ENCODE measurements around the gene ABHD12B. TPM values are rescaled to one million over a fixed set of nuclear protein-coding genes. Genes with fewer than 3 reads are reported as not detected.
"Not testable (repeated sequence)": the region's sequence is repeated elsewhere in the genome, so short reads cannot be mapped to it uniquely, and the experiment has no call there.

The ABHD12B gene
- total RNA-seq, 1 donor from 2014 or later, result not detected

DNA sequence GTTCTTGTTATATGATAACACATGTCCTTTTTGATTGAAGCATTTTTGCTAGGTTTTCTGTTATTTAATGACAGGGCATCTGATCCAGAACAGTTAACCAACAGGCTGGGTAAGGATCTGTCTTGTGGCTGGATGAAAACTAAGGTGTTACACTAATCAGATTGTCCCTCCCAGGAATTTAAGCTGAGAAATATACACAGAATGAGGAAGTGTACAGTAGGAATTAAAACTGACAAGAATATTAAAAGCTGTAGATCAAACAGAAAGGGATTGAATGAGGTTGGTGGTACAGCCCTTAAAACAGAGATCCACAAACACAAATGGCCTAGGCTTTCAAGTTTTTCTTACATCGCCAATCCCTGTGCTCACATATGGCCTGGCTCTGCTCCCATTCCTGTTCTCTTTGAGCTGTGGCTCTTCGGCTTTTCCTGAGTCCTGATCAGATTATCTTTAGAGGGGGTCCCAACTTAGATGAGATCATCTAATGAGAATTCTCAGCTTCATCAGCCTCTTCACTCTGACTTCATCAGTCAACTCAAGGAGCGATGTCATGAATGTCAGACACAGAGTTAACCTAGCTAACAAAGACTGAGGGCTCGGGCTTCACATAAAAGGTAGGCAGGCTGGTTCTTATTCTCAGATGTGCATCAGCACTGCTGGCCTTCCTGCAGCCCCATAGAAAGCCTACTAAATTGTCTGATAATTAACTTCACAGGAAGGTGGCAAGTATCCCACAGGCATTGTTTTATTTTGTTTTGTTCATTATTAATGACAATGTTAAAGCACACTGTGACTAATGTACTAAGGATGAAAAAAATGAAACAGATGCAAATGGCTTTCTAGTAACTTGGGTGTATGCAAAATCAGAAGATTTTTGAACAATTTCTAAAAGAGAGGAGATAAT, 61.0 kb downstream of the ABHD12B start:
- DNase-seq (ENCODE audit: low spot score), result no peak

DNA sequence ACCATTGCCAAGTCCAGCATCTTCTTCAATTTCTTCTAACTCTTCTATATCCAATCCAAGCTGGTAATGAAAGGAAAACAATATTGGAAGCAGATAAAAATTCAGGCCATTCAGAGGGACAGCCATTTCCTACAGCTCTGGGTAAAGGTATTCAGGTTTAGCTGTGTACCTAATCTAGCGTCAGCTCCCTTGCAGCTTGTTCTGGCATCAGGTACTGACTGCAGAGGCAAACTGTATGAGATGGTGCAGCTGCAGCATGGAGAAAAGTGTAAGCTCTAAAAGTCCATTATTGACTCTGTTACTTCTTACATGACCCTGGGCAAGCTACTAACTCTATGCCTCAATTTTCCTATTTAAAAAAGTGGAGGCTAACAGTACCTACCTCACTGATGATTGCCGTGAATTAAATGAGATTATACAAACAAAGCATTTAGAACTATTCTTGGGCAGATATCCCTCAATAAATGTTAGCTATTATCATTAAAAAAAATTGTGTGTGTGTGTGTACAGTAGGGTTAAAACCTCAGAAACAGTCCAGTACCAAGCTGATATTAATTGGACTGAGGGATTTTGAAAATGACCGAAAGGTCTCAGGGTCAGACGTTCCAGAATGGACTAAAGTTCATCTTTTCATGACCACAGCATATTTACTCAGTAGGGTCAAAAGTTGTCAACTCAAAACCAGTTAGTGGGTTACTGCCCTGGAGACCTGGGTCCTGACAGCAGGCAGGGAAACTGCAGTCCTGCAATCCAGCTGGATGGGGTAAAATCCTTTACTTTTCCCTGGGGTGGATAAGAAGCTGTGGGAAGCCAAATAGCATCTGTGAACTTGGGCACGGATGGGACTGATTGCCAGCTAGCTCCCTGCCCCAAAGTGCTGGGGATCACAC, 63.5 kb downstream of the ABHD12B start:
- DNase-seq (ENCODE audit: low spot score), result no peak

DNA sequence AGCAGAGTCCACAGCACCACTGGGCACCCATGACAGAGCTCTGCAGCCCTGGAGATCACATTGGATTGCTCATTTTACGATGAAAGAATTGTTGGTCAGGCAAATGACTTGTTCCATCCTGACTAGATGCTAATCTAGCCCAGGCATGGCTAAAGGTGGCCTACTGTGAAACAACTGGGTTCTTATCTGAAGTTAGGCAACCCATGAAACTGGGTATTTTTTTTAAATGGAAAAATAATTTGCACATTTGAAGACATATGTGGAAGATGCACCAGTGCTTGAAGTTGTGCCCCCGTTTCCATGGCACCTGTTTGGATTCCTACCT, 64.1 kb downstream of the ABHD12B start:
- no peak for DNase-seq (ENCODE audit: low spot score)

DNA sequence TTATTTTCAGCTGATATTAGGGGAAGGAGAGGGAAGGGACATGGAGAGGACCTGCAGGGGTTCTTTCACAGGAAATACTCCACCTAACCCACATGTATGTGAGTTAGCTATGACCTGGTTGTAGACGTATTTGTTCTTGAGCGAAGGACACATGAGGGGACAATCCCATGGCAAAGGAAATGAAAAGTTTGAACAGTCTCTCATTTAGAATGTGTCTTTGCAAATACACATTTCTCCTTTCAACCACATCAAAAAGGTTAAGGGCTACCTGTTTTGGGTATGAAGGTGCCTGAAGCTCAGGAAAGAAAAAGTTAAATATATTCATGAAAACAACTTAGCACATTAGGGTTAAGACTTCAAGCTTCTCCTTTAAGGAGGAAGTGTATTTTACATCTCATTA, 65.0 kb downstream of the ABHD12B start:
- DNase-seq (ENCODE audit: low spot score), result no peak

DNA sequence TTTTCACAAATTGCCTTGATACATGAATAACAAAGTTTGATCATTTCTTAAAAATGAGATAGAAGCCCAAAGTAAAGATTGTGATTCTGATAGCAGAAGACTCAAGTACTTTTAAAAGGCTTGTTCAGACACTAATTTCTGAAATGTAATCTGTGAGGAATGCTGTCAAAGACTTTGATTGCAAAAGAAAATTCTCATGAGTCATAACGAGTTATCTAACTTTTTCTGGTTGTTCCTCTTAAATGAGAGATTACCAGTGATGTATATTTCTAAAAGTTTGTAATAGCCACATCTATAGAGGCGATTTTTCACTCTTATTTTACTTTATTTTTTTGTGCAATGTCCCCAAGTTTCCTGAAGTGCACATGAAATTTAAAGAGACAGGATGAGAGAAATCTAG, 65.5 kb downstream of the ABHD12B start:
- DNase-seq (ENCODE audit: low spot score), result no peak

DNA sequence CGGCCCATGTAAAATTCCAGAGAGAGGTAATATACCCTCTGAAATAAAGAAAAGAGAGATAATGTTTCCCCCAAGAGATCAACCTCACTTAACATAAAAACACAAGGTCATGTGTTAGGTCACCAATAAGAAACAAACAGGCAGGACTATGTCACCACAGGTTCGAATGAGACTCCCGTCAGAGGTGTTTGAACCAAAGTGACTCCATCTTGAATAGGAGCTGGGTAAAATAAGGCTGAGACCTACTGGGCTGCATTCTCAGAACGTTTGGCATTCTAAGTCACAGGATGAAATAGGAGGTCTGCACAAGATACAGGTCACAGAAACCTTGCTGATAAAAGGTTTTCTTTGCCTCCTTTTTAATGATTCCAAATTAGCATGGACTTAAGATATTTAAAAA, 65.9 kb downstream of the ABHD12B start:
- no peak for DNase-seq (ENCODE audit: low spot score)

DNA sequence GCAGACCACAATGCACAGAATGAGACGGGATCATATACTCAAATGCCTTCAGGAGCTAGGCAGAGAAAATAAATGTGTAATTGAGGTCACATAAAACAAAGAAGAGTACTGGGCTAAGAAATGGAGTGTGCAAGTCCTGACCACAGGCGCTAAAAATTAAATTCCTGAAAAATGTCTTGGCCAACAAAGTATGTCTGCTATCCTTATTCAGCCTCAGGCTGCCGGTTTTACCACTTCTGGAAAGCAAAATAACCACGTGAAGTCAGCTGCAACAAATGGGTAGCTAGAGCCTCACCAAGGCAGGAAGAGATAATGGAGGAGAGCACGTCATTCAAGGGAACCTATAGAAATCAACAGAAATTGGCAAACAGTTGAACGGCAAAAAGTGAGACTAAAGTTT, 69.3 kb downstream of the ABHD12B start:
- DNase-seq (ENCODE audit: low spot score), result no peak

DNA sequence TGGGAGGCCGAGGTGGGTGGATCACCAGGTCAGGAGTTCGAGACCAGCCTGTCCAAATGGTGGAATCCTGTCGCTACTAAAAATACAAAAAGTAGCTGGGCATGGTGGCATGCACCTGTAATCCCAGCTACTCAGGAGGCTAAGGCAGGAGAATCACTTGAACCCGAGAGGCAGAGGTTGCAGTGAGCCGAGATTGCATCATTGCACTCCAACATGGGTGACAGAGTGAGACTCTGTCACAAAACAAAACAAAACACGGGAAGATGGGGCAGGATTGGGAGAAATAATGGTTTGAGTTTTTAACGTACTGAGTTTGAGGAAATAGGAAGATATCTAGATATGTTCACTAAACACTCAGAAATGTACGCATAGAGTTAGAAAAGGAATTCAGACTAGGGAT, 69.8 kb downstream of the ABHD12B start:
- not testable (repeated sequence) for DNase-seq (ENCODE audit: low spot score)

DNA sequence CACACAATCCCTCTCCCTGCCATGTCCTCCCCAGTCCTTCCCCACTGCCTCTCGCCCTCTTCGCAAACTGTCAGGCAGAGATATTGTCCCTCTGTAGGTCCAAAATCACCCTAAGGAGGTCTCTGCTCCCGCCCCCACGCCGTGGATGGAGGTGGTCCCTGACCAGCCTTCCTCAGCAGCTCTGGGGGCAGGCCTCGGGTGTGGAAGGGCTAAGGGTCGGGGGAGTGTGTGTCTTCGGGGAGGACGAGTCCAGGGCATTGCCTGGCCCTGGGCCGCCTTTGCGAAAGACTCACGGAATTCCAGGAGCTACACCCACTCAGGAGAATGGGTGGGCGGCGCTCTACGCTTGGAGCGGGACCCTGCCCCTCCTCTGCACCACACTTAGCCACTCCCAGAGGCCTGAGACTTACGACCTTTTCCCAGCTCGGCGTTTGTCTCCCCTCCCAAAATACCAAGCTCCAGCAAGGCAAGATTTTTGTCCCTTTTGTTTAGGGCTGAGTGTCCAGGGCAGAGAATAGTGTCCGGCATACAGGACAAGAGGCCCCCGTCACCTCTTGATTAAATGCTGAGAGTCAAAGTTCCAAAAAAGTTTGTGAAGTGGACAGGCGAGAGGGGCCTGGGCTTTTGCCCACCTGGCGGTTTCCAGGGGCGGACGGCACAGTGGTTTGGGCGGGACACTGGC, 71.5 kb downstream of the ABHD12B start:
- DNase-seq (ENCODE audit: low spot score), result peak; percentile 91

DNA sequence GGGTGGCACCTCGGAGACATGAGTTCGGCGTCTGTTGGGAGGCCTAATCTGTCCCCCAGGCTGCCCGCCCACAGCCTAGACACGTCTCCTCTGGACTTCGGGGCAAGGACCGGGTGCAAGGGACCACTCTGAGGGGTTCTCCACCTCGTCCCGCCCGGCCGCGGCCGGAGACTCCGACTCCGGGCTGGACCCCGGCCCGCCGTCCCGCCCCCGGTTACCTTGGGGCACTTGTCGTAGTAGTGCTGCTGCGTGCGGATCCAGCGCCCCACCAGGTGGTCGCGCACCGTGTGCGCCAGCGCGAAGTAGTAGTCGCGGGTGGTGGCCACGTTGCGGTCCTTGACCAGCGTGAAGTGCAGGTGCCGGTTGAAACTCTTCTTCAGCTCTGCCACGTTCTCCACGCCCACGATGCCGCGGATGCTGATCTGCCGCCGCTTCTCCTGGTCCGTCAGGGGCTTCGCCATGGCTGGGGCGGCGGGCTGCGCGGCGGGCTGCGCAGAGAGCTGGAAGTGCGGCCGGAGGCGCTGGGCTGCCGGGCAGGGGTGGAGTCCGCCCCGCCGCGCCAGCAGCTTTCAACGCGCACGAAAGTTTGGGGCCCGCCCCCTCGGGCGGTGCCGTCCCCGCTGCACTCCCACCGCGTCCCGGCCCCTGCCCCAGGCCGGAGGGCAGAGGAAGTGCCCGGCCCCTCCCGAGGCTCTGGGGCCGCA, 72.2 kb downstream of the ABHD12B start, which contains the start of gene PYGL:
PYGL (minus strand) TSS at position 541 of the 704 bp plus-strand sequence; CDS start at position 461, 80 bp downstream.
- DNase-seq (ENCODE audit: low spot score), result peak; percentile 95

DNA sequence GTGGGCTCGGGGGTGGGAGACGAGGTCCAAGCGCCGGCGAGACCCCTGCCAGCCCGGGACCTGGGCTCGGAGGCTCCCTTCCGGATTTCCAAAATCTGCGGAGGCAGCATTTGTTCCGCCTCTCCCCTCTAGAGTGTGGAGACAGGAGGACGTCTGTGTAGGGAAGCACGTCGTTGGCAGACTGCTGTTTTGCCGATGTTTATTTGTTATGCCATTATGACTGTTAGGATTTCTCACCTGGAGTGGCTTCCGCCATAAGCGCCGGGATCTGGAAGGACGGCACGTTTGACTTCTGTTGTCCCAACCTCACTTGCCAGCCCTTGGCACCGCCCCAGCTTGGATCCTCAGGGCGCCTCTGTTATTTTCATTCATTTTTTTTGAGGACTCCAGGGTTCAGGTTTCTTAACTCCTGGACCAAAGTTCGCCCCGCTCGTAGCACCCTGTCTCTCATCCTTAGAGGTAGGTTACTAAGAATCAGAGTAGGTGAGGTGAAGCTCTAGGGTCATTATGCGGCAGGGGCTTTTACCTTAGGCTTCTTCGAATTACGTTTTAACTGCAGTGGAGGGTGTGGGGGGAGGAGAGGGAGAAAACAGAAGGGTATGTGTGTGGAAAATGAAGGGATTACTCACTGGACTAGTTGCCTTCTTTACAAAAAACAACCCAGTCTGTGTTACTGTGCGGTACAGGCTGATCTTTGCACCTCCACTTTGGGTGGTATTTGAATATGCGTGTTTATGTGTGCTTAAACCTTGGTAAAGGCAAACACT, 73.0 kb downstream of the ABHD12B start:
- DNase-seq (ENCODE audit: low spot score), result no peak

DNA sequence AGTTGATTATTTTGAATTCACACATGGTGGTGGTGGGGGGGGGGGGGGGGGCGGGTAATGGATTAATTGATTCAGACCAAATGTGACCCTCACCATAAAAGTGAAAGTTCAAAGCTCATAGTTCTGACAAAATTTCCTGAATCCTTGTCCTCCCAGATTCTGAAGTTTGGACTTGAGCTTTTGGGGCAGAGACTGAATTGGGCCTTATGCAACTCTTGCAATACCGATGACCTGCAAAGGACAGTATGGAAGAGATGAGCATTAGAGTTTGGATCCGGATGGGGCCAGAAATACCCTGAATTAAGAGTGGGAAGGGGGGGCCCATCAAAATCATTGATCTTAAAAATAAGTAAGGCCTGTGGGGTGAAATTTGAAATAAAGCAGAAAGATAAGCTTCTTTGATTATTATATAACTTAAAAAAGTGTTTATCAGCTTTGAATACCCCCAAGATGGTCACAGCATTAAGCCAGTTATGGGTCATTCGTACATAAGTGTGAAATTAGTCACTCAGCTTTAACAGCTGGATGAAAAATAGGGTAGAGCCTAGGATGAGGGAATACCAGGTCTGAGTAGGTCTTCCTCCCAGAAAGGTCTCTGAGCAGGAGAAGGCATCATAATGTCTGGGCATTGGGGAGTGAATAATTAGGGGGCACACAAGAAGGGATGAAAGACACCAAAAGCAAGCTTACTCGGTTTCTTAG, 74.5 kb downstream of the ABHD12B start:
- no peak for DNase-seq (ENCODE audit: low spot score)

DNA sequence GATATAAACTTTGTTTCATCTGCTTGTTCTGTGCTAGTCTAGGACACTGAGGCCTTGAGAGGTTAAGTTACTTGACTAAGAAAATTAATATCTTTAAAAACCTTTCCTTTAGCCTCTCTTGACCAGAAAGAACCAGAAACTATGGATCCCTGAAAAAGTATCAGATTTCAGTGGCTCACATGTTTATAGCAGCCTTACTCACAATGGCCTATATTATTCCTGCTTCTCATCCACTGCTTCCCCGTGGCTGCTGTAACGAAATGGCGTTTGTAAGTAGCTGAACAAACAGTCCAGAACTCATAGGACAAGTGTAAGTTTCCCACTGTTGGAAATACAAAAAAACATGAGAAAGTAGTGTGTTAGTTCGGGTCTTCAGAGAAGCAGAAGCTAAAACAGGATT, 75.6 kb downstream of the ABHD12B start:
- no peak for DNase-seq (ENCODE audit: low spot score)

DNA sequence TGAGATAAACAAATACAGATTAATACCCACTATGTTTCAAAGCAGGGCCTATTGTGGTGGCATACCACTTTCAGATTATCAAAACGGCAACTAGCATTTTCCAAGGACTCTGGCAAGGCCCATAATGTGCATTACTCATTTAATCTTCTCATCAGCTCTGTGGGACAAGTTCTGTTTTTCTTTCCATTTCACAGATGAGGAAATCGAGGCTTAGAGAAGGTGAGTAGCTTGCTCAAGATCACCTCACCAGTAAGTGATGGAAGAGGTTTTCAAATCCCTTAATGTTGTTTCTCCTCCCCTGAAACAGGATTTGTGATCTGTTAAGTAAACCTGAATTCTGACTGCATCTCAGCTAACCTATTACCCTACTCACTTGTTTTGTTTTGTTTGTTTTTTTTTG, 76.4 kb downstream of the ABHD12B start:
- DNase-seq (ENCODE audit: low spot score), result no peak

DNA sequence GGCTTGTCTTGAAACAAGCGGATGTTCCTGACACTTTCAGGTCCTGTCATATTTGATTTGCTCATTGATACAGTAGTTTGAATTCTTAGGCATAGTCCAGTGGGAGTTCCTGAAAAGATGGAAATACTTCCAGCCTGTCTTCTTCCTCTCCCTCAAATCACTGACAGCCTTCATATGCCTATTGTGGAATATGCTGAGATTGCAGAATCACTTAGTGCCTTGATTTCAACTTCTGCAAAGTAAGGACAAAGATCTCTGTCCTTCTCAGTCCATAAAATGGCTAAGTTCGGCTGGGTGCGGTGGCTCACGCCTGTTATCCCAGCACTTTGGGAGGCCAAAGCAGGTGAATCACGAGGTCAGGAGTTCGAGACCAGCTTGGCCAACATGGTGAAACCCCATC, 79.2 kb downstream of the ABHD12B start:
- DNase-seq (ENCODE audit: low spot score), result no peak

DNA sequence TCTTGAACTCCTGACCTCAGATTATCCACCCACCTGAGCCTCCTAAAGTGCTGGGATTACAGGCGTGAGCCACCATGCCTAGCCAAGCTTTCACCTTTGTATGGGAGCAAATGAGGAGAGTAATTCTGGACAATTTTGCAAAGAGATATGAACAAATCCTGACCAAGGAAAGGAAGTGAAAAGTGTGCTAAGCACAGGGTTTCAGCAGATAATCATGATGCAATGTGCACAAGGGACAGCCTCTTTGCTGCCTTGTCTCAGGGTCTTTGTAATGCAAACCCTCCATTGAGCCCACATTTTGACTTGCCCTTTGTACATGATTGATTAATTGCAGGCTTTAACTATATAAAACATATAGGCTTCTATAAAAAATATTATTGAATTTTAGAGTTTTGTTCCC, 81.6 kb downstream of the ABHD12B start:
- no peak for DNase-seq (ENCODE audit: low spot score)

All from mesenteric fat pad (tissue), 1 donor.